GM12878 (cell line): ENCODE results near the gene TP53RK. TPM values are rescaled to one million over a fixed set of nuclear protein-coding genes. Genes with fewer than 3 reads are reported as not detected.

Experiments used
- BHLHE40 ChIP-seq, 2 experiments: fragments of 450-650 bp in 1 of 2; IDR thresholded peaks; 2 replicates each; pipeline ENCODE4 v1.6.1; 2011 to 2017; ENCODE audit warnings: low read depth in 2 of 2, borderline replicate concordance in 1 of 2, improper control_type of control experiment in 1 of 2, low read length in 1 of 2, mild to moderate bottlenecking in 1 of 2
- CHD2 ChIP-seq: IDR thresholded peaks from 2 replicates; pipeline ENCODE4 v1.6.1; 2011; ENCODE audit warnings: low read depth, low read length, improper control_type of control experiment, borderline replicate concordance
- ELK1 ChIP-seq: IDR thresholded peaks from 2 replicates; pipeline ENCODE4 v1.6.1; 2012; ENCODE audit warnings: low read depth, low read length, improper control_type of control experiment
- ETV6 ChIP-seq, 2 experiments: fragments of 450-650 bp in 1 of 2; IDR thresholded peaks in 1 of 2; conservative IDR thresholded peaks in 1 of 2; 2 replicates each; pipeline ENCODE4 v1.6.1; 2014; ENCODE audit warnings: antibody characterized with exemption in 1 of 2, borderline replicate concordance in 1 of 2, low read depth in 1 of 2, mild to moderate bottlenecking in 1 of 2, moderate library complexity in 1 of 2
- FOXK2 ChIP-seq: fragments of 450-650 bp; IDR thresholded peaks from 2 replicates; pipeline ENCODE4 v1.6.1; 2017; ENCODE audit warnings: mild to moderate bottlenecking, moderate library complexity
- GABPA ChIP-seq: IDR thresholded peaks from 2 replicates; pipeline ENCODE4 v1.6.1; 2014; ENCODE audit warnings: antibody characterized with exemption, low read depth, mild to moderate bottlenecking, inconsistent platforms
- GATAD2B ChIP-seq: fragments of 450-650 bp; conservative IDR thresholded peaks from 2 replicates; pipeline ENCODE4 v1.6.1; 2017; ENCODE audit warnings: low read depth, mild to moderate bottlenecking, moderate library complexity
- IKZF1 ChIP-seq: fragments of 450-650 bp; conservative IDR thresholded peaks from 2 replicates; pipeline ENCODE4 v1.6.1; 2017; ENCODE audit warnings: antibody characterized with exemption, mild to moderate bottlenecking
- IRF4 ChIP-seq: IDR thresholded peaks from 2 replicates; pipeline ENCODE4 v1.6.1; 2011; ENCODE audit warnings: low read depth, low read length
- MEF2B ChIP-seq: fragments of 450-650 bp; IDR thresholded peaks from 2 replicates; pipeline ENCODE4 v1.6.1; 2018; ENCODE audit warnings: mild to moderate bottlenecking, moderate library complexity; ENCODE audit not compliant: partially characterized antibody, poor library complexity, severe bottlenecking
- SMAD5 ChIP-seq: IDR thresholded peaks from 2 replicates; pipeline ENCODE4 v1.6.1; 2016; ENCODE audit warnings: antibody characterized with exemption, low read depth
- SP1 ChIP-seq: IDR thresholded peaks from one replicate; pipeline ENCODE4 v1.6.1; 2011; ENCODE audit warnings: low read depth, low read length
- SPI1 ChIP-seq: IDR thresholded peaks from 2 replicates; pipeline ENCODE4 v1.6.1; 2011; ENCODE audit warnings: low read depth, mild to moderate bottlenecking, low read length, moderate library complexity, borderline replicate concordance; ENCODE audit not compliant: insufficient read depth
- TAF1 ChIP-seq: IDR thresholded peaks from 2 replicates; pipeline ENCODE4 v1.6.1; 2011; ENCODE audit warnings: mild to moderate bottlenecking, low read depth, low read length, borderline replicate concordance
- YY1 ChIP-seq: IDR thresholded peaks from 2 replicates; pipeline ENCODE4 v1.6.1; 2011; ENCODE audit warnings: low read depth, mild to moderate bottlenecking, low read length
- ZBED1 ChIP-seq: IDR thresholded peaks from 2 replicates; pipeline ENCODE4 v1.6.1; 2016; ENCODE audit warnings: borderline replicate concordance
- ZNF217 ChIP-seq: fragments of 450-650 bp; IDR thresholded peaks from 2 replicates; pipeline ENCODE4 v1.6.1; 2017; ENCODE audit warnings: antibody characterized with exemption, mild to moderate bottlenecking
- polyA plus RNA-seq, 11 experiments: library from polyadenylated mRNA; depleted of rRNA in 4 of 11; unstranded in 6 of 11; stranded (reverse) in 5 of 11; fragments of >200 nt; fragmentation: Nextera tagmentation in 4 of 11; fragmentation: Illumina TruSeq in 1 of 11; extraction: Ambion mirVana in 4 of 11; extraction: Trizol in 1 of 11; gene quantifications; 1 replicate in 1 of 11; 2 replicates in 10 of 11; pipeline versions ENCODE4 v1.2.1 to v1.2.3, GENCODE V29; 2011 to 2016; ENCODE audit warnings: inconsistent platforms in 2 of 11, missing spikeins in 2 of 11, low read depth in 1 of 11
- total RNA-seq, 4 experiments: library from RNA; depleted of rRNA in 3 of 4; stranded (reverse); fragments of >200 nt in 3 of 4; fragmentation: Illumina TruSeq in 1 of 4; extraction: Trizol in 1 of 4; gene quantifications; 2 replicates each; pipeline versions ENCODE4 v1.2.1 to v1.2.3, GENCODE V29; 2013 to 2021
- TF ChIP-seq, protein P1 (sequence below): fragments of 450-650 bp; IDR thresholded peaks from 2 replicates; pipeline ENCODE4 v1.6.1; 2016; ENCODE audit warnings: mild to moderate bottlenecking
- TF ChIP-seq, protein P2 (sequence below): fragments of 450-650 bp; IDR thresholded peaks from 2 replicates; pipeline ENCODE4 v1.6.1; 2017; ENCODE audit warnings: mild to moderate bottlenecking, moderate library complexity
- TF ChIP-seq, protein P3 (sequence below): fragments of 450-650 bp; IDR thresholded peaks from 2 replicates; pipeline ENCODE4 v1.6.1; 2017; ENCODE audit warnings: antibody characterized with exemption, mild to moderate bottlenecking, moderate library complexity
- TF ChIP-seq, protein P4 (sequence below): IDR thresholded peaks from 2 replicates; pipeline ENCODE4 v1.6.1; 2011; ENCODE audit warnings: borderline replicate concordance, low read depth, mild to moderate bottlenecking, moderate library complexity, mixed read lengths, low read length; ENCODE audit not compliant: insufficient read depth; ENCODE audit errors: extremely low read length

The TP53RK gene
- total and polyA plus RNA-seq, 10 of the 15 experiments (the other 5 are each of a cell fraction or from before 2014, with no cell fraction given) = 3.8 to 23.1 (median 16.1) TPM

GRCh38 chr20:46689754-46690085 is 476 bp upstream of the TP53RK start (continued):
- TF ChIP-seq, protein P1, sequence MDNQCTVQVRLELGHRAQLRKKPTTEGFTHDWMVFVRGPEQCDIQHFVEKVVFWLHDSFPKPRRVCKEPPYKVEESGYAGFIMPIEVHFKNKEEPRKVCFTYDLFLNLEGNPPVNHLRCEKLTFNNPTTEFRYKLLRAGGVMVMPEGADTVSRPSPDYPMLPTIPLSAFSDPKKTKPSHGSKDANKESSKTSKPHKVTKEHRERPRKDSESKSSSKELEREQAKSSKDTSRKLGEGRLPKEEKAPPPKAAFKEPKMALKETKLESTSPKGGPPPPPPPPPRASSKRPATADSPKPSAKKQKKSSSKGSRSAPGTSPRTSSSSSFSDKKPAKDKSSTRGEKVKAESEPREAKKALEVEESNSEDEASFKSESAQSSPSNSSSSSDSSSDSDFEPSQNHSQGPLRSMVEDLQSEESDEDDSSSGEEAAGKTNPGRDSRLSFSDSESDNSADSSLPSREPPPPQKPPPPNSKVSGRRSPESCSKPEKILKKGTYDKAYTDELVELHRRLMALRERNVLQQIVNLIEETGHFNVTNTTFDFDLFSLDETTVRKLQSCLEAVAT = 0 out of 2 replicates have a peak, but pooled peaks have one; percentile 5
- TF ChIP-seq TAF1 (peak; percentile 67; the same call in 1 of the 2 replicates), SMAD5 (0 out of 2 replicates have a peak, but pooled peaks have one; percentile 19), CHD2 (no peak), ETV6 (conservative IDR thresholded peaks at IDR 0.05 in 1 of 2, IDR thresholded peaks at IDR 0.05 in 1 of 2; ENCODE audit: borderline replicate concordance in 1 of 2, low read depth in 1 of 2) (no peak), FOXK2 (no peak), SP1 (no peak), GABPA (no peak), MEF2B (no peak), IRF4 (no peak), GATAD2B (no peak), ZNF217 (no peak), SPI1 (no peak), YY1 (no peak), ELK1 (no peak), BHLHE40 (IDR thresholded peaks at IDR 0.05; ENCODE audit: borderline replicate concordance in 1 of 2, low read depth in 2 of 2, low read length in 1 of 2) (no peak), ZBED1 (no peak), IKZF1 (no peak)
- TF ChIP-seq, protein P2, sequence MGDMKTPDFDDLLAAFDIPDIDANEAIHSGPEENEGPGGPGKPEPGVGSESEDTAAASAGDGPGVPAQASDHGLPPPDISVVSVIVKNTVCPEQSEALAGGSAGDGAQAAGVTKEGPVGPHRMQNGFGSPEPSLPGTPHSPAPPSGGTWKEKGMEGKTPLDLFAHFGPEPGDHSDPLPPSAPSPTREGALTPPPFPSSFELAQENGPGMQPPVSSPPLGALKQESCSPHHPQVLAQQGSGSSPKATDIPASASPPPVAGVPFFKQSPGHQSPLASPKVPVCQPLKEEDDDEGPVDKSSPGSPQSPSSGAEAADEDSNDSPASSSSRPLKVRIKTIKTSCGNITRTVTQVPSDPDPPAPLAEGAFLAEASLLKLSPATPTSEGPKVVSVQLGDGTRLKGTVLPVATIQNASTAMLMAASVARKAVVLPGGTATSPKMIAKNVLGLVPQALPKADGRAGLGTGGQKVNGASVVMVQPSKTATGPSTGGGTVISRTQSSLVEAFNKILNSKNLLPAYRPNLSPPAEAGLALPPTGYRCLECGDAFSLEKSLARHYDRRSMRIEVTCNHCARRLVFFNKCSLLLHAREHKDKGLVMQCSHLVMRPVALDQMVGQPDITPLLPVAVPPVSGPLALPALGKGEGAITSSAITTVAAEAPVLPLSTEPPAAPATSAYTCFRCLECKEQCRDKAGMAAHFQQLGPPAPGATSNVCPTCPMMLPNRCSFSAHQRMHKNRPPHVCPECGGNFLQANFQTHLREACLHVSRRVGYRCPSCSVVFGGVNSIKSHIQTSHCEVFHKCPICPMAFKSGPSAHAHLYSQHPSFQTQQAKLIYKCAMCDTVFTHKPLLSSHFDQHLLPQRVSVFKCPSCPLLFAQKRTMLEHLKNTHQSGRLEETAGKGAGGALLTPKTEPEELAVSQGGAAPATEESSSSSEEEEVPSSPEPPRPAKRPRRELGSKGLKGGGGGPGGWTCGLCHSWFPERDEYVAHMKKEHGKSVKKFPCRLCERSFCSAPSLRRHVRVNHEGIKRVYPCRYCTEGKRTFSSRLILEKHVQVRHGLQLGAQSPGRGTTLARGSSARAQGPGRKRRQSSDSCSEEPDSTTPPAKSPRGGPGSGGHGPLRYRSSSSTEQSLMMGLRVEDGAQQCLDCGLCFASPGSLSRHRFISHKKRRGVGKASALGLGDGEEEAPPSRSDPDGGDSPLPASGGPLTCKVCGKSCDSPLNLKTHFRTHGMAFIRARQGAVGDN = no peak
- TF ChIP-seq, protein P3, sequence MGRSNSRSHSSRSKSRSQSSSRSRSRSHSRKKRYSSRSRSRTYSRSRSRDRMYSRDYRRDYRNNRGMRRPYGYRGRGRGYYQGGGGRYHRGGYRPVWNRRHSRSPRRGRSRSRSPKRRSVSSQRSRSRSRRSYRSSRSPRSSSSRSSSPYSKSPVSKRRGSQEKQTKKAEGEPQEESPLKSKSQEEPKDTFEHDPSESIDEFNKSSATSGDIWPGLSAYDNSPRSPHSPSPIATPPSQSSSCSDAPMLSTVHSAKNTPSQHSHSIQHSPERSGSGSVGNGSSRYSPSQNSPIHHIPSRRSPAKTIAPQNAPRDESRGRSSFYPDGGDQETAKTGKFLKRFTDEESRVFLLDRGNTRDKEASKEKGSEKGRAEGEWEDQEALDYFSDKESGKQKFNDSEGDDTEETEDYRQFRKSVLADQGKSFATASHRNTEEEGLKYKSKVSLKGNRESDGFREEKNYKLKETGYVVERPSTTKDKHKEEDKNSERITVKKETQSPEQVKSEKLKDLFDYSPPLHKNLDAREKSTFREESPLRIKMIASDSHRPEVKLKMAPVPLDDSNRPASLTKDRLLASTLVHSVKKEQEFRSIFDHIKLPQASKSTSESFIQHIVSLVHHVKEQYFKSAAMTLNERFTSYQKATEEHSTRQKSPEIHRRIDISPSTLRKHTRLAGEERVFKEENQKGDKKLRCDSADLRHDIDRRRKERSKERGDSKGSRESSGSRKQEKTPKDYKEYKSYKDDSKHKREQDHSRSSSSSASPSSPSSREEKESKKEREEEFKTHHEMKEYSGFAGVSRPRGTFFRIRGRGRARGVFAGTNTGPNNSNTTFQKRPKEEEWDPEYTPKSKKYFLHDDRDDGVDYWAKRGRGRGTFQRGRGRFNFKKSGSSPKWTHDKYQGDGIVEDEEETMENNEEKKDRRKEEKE = no peak
- TF ChIP-seq, protein P4, sequence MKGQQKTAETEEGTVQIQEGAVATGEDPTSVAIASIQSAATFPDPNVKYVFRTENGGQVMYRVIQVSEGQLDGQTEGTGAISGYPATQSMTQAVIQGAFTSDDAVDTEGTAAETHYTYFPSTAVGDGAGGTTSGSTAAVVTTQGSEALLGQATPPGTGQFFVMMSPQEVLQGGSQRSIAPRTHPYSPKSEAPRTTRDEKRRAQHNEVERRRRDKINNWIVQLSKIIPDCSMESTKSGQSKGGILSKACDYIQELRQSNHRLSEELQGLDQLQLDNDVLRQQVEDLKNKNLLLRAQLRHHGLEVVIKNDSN = no peak
